GM19397 (cell line): ENCODE measurements around the gene DUS1L.

Experiments used
- ATAC-seq: cut with Tn5 transposase; IDR thresholded peaks from one replicate; pipeline ENCODE4 v1.9.1; 2021; ENCODE audit warnings: mild to moderate bottlenecking, moderate library complexity; ENCODE audit not compliant: unreplicated experiment

The DUS1L gene

GRCh38 chr17:82029391-82029790 lies 36.2 kb downstream of the DUS1L start:
- no peak for ATAC-seq

- no peak for ATAC-seq
These were observed 36.6 kb downstream of the DUS1L start for GRCh38 chr17:82028966-82029365.

- no peak for ATAC-seq
These were observed 37.4 kb downstream of the DUS1L start for GRCh38 chr17:82028246-82028645.

GRCh38 chr17:82025401-82026107 lies 40.0 kb downstream of the DUS1L start:
- ATAC-seq: no peak

- no peak for ATAC-seq
These were observed 40.7 kb downstream of the DUS1L start for GRCh38 chr17:82024859-82025258.

- peak; percentile 4 for ATAC-seq
These were observed 42.0 kb downstream of the DUS1L start for GRCh38 chr17:82023447-82024241.

GRCh38 chr17:82022981-82023446 lies 42.6 kb downstream of the DUS1L start, which contains the start of gene LRRC45:
Gene LRRC45 (plus strand): TSS chr17:82023305. CDS start chr17:82023644, 339 bp downstream.
- peak; percentile 86 for ATAC-seq

GRCh38 chr17:82022310-82022980 lies 43.2 kb downstream of the DUS1L start, which contains the start of gene CENPX:
Gene CENPX (minus strand): TSS chr17:82022878. CDS start chr17:82022861, 17 bp downstream.
- no peak for ATAC-seq

- no peak for ATAC-seq
These were observed 43.7 kb downstream of the DUS1L start for GRCh38 chr17:82021900-82022309.

- no peak for ATAC-seq
These were observed 44.3 kb downstream of the DUS1L start for GRCh38 chr17:82021107-82021899.

- ATAC-seq: no peak
These were observed 45.0 kb downstream of the DUS1L start for GRCh38 chr17:82020572-82021106.

GRCh38 chr17:82019690-82020571 lies 45.7 kb downstream of the DUS1L start:
- ATAC-seq: no peak

GRCh38 chr17:82018989-82019689 lies 46.5 kb downstream of the DUS1L start:
- no peak for ATAC-seq

GRCh38 chr17:82018152-82018988 lies 47.2 kb downstream of the DUS1L start:
- ATAC-seq: no peak

GRCh38 chr17:82017612-82018151 lies 47.9 kb downstream of the DUS1L start:
- no peak for ATAC-seq

- ATAC-seq: no peak
These were observed 48.6 kb downstream of the DUS1L start for GRCh38 chr17:82016875-82017459.
